GM12865 (cell line): ENCODE measurements around the gene SEZ6L.
A peak's percentile ranks its signal among the peaks of the same experiment; 100 is the strongest.

Experiments used
- DNase-seq: peaks from one replicate; pipeline ENCODE4 v3.0.0; 2010; ENCODE audit warnings: low read depth
- H3K4me3 ChIP-seq: 2 replicates; pipeline ENCODE4 v1.5.1; 2011; ENCODE audit warnings: mild to moderate bottlenecking, low read depth, low read length, control low read depth
- CTCF ChIP-seq: IDR thresholded peaks from 2 replicates; pipeline ENCODE4 v1.5.1; 2011; ENCODE audit warnings: low read length, control low read depth, low read depth, inconsistent platforms; ENCODE audit not compliant: insufficient read depth; ENCODE audit errors: missing control alignments

The SEZ6L gene

DNA sequence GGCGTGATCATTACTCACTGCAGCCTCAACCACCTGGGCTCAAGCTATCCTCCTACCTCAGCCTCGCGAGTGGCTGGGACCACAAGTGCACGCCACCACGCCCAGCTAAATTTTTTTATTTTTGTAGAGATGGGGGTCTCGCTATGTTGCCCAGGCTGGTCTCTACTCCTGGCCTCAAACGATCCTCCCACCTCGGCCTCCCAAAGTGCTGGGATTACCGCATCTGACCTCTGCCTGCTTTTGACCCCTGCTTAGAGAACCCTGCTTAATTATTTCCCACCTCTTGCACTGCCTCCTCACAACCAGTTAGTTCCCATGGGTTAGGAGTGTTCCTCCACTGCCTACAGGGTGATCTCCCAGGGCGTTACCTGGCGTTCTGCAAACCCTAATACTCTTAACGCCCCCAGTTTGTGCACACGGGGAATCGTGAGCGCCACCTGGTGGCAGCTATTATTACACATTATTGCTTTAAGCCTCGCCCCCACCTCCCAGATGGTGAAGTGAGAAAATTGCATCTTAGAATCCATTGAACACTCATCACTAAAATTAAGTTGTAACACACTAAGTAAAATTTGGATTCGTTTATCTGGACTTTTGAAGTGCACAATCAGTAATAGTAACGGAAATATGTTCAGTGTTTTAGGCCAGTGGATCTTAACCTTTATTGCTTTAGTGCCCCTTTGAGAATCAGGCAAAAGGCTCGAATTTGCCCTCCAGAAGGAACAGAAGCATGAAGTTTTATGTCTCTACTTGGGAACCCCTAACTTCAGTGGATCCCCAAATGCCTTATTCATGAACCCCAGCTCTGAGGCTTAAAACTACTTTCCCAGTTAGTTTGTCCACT is 198.4 kb downstream of the SEZ6L start:
- H3K4me3 ChIP-seq, result no peak overlapping the region
- DNase-seq, result peak; percentile 75
- TF ChIP-seq CTCF, result peak; percentile 74

GRCh38 chr22:26372890-26373289 is 203.6 kb downstream of the SEZ6L start:
- DNase-seq, result no peak
- TF ChIP-seq CTCF, result no peak
- no peak overlapping the region for H3K4me3 ChIP-seq

- no peak for DNase-seq
- no peak overlapping the region for H3K4me3 ChIP-seq
- TF ChIP-seq CTCF, result no peak
These were observed 205.2 kb downstream of the SEZ6L start for GRCh38 chr22:26374391-26375026.

- no peak for TF ChIP-seq CTCF
- peak; percentile 3 for DNase-seq
These were observed 208.0 kb downstream of the SEZ6L start for GRCh38 chr22:26377170-26377830.

GRCh38 chr22:26380072-26380830 is 211.0 kb downstream of the SEZ6L start:
- no peak for DNase-seq
- H3K4me3 ChIP-seq, result no peak overlapping the region
- TF ChIP-seq CTCF, result no peak

More at GRCh38 chr22:26377170-26377830, 208.0 kb downstream of the SEZ6L start:
- no peak overlapping the region for H3K4me3 ChIP-seq

DNA sequence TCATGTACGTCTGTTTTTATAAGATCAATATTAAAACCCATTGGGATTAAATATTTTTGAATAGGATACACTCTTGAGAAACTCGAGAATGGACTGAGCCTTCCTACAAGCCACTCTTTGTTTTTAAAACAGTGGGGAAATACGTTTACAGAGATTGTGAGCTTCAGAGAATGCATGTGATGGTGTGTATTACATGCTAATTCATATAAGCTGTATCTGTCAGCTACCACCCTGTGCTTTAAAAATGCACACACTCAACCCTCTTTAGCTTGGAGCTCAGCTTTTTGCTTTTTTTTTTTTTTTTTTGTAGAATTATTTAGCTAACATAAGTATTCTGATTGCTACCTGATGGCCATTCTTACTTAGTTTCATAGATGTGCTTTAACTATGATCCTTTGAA is 213.5 kb downstream of the SEZ6L start:
- DNase-seq, result no peak
- H3K4me3 ChIP-seq, result no peak overlapping the region
- TF ChIP-seq CTCF, result no peak
